ENCODE data around the gene GP2.
"Not testable (repeated sequence)": the region's sequence is repeated elsewhere in the genome, so short reads cannot be mapped to it uniquely, and the experiment has no call there.

The GP2 gene

GRCh38 chr16:20326321-20326720, 992 bp downstream of the GP2 start:
- no peak for TF ChIP-seq CTCF (conservative IDR thresholded peaks at IDR 0.05; ENCODE audit: low read depth, low read length)

GRCh38 chr16:20325005-20325404, 2.3 kb downstream of the GP2 start:
- DNase-seq (ENCODE audit: low read depth), result no peak
- TF ChIP-seq CTCF (conservative IDR thresholded peaks at IDR 0.05; ENCODE audit: low read depth, low read length), result no peak
- no peak overlapping the region for H3K4me3 ChIP-seq (ENCODE audit: low read length)

More at GRCh38 chr16:20326321-20326720, 992 bp downstream of the GP2 start:
- H3K4me3 ChIP-seq (ENCODE audit: low read length), result no peak overlapping the region
- DNase-seq (ENCODE audit: low read depth), result no peak

GRCh38 chr16:20323591-20324117, 3.7 kb downstream of the GP2 start:
- DNase-seq (ENCODE audit: low read depth), result no peak
- TF ChIP-seq CTCF (conservative IDR thresholded peaks at IDR 0.05; ENCODE audit: low read depth, low read length), result no peak
- no peak overlapping the region for H3K4me3 ChIP-seq (ENCODE audit: low read length)

GRCh38 chr16:20322696-20323095, 4.6 kb downstream of the GP2 start:
- no peak overlapping the region for H3K4me3 ChIP-seq (ENCODE audit: low read length)
- TF ChIP-seq CTCF (conservative IDR thresholded peaks at IDR 0.05; ENCODE audit: low read depth, low read length), result no peak
- no peak for DNase-seq (ENCODE audit: low read depth)

GRCh38 chr16:20321671-20322070, 5.6 kb downstream of the GP2 start:
- no peak for TF ChIP-seq CTCF (conservative IDR thresholded peaks at IDR 0.05; ENCODE audit: low read depth, low read length)
- no peak overlapping the region for H3K4me3 ChIP-seq (ENCODE audit: low read length)

GRCh38 chr16:20321051-20321450, 6.3 kb downstream of the GP2 start:
- not testable (repeated sequence) for DNase-seq (ENCODE audit: low read depth); H3K4me3 ChIP-seq (ENCODE audit: low read length)

More at GRCh38 chr16:20321671-20322070, 5.6 kb downstream of the GP2 start:
- DNase-seq (ENCODE audit: low read depth), result no peak

GRCh38 chr16:20320592-20320991, 6.7 kb downstream of the GP2 start:
- no peak for DNase-seq (ENCODE audit: low read depth)
- no peak for TF ChIP-seq CTCF (conservative IDR thresholded peaks at IDR 0.05; ENCODE audit: low read depth, low read length)
- no peak overlapping the region for H3K4me3 ChIP-seq (ENCODE audit: low read length)

GRCh38 chr16:20320178-20320577, 7.1 kb downstream of the GP2 start:
- TF ChIP-seq CTCF (conservative IDR thresholded peaks at IDR 0.05; ENCODE audit: low read depth, low read length), result no peak
- DNase-seq (ENCODE audit: low read depth), result no peak
- no peak overlapping the region for H3K4me3 ChIP-seq (ENCODE audit: low read length)
